Immature natural killer cell (primary cell): ENCODE results near the gene KCNH3. TPM values are rescaled to one million over a fixed set of nuclear protein-coding genes. Genes with fewer than 3 reads are reported as not detected.
A peak's percentile ranks its signal among the peaks of the same experiment; 100 is the strongest.
"Not testable (repeated sequence)": the region's sequence is repeated elsewhere in the genome, so short reads cannot be mapped to it uniquely, and the experiment has no call there.

Source experiments
- DNase-seq, 3 donors: peaks; one replicate each; pipeline ENCODE4 v3.0.0; 2022; ENCODE audit warnings: mixed read lengths in 1 of 3
- H3K27ac Mint-ChIP-seq, 6 donors: one replicate each; pipeline ENCODE4 v1.8.0; 2020; ENCODE audit warnings: mixed read lengths in 6 of 6, mild to moderate bottlenecking in 5 of 6, inconsistent platforms in 4 of 6, moderate library complexity in 3 of 6
- H3K27me3 Mint-ChIP-seq, 3 donors: one replicate each; pipeline ENCODE4 v1.8.0; 2020 to 2021; ENCODE audit warnings: low read depth in 3 of 3, mild to moderate bottlenecking in 3 of 3, mixed read lengths in 3 of 3, moderate library complexity in 3 of 3, inconsistent platforms in 1 of 3
- H3K36me3 Mint-ChIP-seq, 3 donors: one replicate each; pipeline ENCODE4 v1.8.0; 2020; ENCODE audit warnings: mixed read lengths in 3 of 3, inconsistent platforms in 2 of 3, mild to moderate bottlenecking in 2 of 3
- H3K4me1 Mint-ChIP-seq, 2 donors: one replicate each; pipeline ENCODE4 v1.8.0; 2020; ENCODE audit warnings: inconsistent platforms in 2 of 2, mild to moderate bottlenecking in 2 of 2, mixed read lengths in 2 of 2, moderate library complexity in 1 of 2
- H3K4me3 Mint-ChIP-seq, 5 donors: one replicate each; pipeline ENCODE4 v1.8.0; 2020; ENCODE audit warnings: mild to moderate bottlenecking in 5 of 5, mixed read lengths in 5 of 5, inconsistent platforms in 3 of 5, moderate library complexity in 3 of 5
- H3K9me3 Mint-ChIP-seq, 6 donors: one replicate each; pipeline ENCODE4 v1.8.0; 2020; ENCODE audit warnings: mild to moderate bottlenecking in 6 of 6, mixed read lengths in 6 of 6, inconsistent platforms in 4 of 6, moderate library complexity in 3 of 6
- polyA plus RNA-seq, 3 donors: library from polyadenylated mRNA; unstranded; fragments of 300-500 nt; fragmentation: Illumina TruSeq; gene quantifications; one replicate each; pipeline ENCODE4 v1.2.3, GENCODE V29; 2021

KCNH3 gene, protein sequence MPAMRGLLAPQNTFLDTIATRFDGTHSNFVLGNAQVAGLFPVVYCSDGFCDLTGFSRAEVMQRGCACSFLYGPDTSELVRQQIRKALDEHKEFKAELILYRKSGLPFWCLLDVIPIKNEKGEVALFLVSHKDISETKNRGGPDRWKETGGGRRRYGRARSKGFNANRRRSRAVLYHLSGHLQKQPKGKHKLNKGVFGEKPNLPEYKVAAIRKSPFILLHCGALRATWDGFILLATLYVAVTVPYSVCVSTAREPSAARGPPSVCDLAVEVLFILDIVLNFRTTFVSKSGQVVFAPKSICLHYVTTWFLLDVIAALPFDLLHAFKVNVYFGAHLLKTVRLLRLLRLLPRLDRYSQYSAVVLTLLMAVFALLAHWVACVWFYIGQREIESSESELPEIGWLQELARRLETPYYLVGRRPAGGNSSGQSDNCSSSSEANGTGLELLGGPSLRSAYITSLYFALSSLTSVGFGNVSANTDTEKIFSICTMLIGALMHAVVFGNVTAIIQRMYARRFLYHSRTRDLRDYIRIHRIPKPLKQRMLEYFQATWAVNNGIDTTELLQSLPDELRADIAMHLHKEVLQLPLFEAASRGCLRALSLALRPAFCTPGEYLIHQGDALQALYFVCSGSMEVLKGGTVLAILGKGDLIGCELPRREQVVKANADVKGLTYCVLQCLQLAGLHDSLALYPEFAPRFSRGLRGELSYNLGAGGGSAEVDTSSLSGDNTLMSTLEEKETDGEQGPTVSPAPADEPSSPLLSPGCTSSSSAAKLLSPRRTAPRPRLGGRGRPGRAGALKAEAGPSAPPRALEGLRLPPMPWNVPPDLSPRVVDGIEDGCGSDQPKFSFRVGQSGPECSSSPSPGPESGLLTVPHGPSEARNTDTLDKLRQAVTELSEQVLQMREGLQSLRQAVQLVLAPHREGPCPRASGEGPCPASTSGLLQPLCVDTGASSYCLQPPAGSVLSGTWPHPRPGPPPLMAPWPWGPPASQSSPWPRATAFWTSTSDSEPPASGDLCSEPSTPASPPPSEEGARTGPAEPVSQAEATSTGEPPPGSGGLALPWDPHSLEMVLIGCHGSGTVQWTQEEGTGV
- polyA plus RNA-seq: 1 to 10 TPM in 1 of 3 donors, under 1 TPM in 1, not detected in 1; 0.96 to 1.1 TPM

GRCh38 chr12:49538510-49539403, at the start of gene KCNH3:
TSS of gene KCNH3 (plus strand) at chr12:49539030. CDS start at chr12:49539417, 387 bp downstream.
- Mint-ChIP-seq H3K4me3 (peak within 1 kb of the TSS; percentile 71 to 78 (median 77)), H3K36me3 (no peaks in the 10 kb centered on the region), H3K27me3 (peaks cover 12 to 28% (median 18%) of the 10 kb centered on the region in 3 donors), H3K9me3 (peaks cover 0 to 2% (median 0%) of the 10 kb centered on the region in 6 donors), H3K4me1 (peaks cover 10% of the 10 kb centered on the region in 2 donors), H3K27ac (no peak within 1 kb of the TSS)
- DNase-seq: peak; percentile 75 to 81 (median 79)

DNA sequence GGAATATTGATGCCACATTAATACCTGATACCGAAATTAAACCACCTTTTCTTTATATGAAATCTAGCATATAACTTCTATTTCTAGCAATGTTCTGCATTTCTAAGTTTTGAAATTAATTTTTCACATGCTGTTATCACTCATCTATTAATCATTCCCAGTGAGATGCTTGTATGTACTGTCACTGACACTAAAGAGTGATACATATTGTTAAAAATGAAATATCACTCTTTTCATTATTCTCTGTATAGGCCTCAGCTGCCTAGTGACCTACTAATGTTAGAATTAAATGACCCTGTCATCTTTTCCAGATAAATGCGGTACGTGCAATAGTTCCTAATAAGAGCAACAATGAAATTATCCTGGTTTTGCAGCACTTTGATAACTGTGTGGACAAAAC, 49.7 kb upstream of the KCNH3 start:
- Mint-ChIP-seq H3K27ac (no peak overlapping the region), H3K4me3 (no peak overlapping the region), H3K9me3 (no peaks in the 10 kb centered on the region), H3K36me3 (peaks cover 3 to 7% (median 5%) of the 10 kb centered on the region in 3 donors), H3K27me3 (no peaks in the 10 kb centered on the region), H3K4me1 (no peaks in the 10 kb centered on the region)
- no peak for DNase-seq

DNA sequence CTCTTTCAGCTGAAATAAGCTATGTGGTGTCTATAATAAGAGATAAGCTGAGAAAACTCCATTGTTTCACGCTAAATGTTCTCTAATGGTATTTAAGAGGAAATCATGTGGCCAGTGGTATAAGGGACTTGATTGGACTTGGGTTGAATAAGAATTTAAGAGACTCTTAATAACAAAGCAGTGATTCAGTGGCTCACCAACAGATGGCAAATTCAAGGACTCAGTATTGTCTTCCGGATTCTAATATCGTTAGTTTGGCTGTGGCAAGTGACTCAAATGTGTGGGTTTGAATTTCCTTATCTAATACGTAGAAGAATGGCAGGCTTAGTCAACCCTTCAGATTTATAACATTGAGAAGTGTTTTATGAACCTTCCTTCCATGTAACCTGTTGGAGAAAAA, 49.1 kb upstream of the KCNH3 start:
- Mint-ChIP-seq H3K27me3 (no peaks in the 10 kb centered on the region), H3K27ac (no peak overlapping the region), H3K9me3 (no peaks in the 10 kb centered on the region), H3K4me1 (no peaks in the 10 kb centered on the region), H3K4me3 (no peak overlapping the region), H3K36me3 (peaks cover 0 to 5% (median 5%) of the 10 kb centered on the region in 3 donors)
- DNase-seq: no peak

- H3K27ac Mint-ChIP-seq: no peak overlapping the region
- no peaks in the 10 kb centered on the region for H3K4me1 Mint-ChIP-seq
- peaks cover 0 to 15% (median 10%) of the 10 kb centered on the region in 3 donors for H3K36me3 Mint-ChIP-seq
- H3K27me3 Mint-ChIP-seq: no peaks in the 10 kb centered on the region
- no peaks in the 10 kb centered on the region for H3K9me3 Mint-ChIP-seq
- DNase-seq: no peak
- H3K4me3 Mint-ChIP-seq: no peak overlapping the region
Measured at GRCh38 chr12:49491823-49492222, 47.0 kb upstream of the KCNH3 start.

DNA sequence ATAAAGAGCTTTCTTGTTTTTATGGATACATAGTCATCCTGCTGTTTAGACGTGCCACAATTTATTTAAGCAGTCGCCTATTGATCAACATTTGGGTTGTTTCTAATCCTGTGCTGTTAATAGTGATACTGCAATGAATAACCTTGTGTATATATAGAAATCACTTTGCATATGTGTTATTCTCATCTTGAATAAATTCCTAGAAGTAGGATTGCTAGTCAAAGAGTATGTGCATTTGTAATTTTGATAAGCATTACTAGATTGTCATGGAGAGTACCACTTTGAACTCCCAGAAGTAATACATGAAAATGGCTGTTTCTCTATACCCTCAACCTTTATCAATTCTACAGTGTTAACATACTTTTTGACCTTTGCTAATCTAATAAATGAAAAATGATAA, 44.9 kb upstream of the KCNH3 start:
- H3K36me3 Mint-ChIP-seq: peaks cover 0 to 19% (median 19%) of the 10 kb centered on the region in 3 donors
- H3K27me3 Mint-ChIP-seq: no peaks in the 10 kb centered on the region
- no peak overlapping the region for H3K27ac Mint-ChIP-seq
- no peak overlapping the region for H3K4me3 Mint-ChIP-seq
- no peaks in the 10 kb centered on the region for H3K4me1 Mint-ChIP-seq
- no peaks in the 10 kb centered on the region for H3K9me3 Mint-ChIP-seq
- no peak for DNase-seq

- Mint-ChIP-seq H3K4me3 (no peak overlapping the region), H3K27me3 (no peaks in the 10 kb centered on the region), H3K9me3 (no peaks in the 10 kb centered on the region), H3K4me1 (no peaks in the 10 kb centered on the region), H3K36me3 (peaks cover 0 to 26% (median 21%) of the 10 kb centered on the region in 3 donors), H3K27ac (no peak overlapping the region)
- DNase-seq: no peak
Measured at GRCh38 chr12:49496417-49497360, 42.1 kb upstream of the KCNH3 start.

DNA sequence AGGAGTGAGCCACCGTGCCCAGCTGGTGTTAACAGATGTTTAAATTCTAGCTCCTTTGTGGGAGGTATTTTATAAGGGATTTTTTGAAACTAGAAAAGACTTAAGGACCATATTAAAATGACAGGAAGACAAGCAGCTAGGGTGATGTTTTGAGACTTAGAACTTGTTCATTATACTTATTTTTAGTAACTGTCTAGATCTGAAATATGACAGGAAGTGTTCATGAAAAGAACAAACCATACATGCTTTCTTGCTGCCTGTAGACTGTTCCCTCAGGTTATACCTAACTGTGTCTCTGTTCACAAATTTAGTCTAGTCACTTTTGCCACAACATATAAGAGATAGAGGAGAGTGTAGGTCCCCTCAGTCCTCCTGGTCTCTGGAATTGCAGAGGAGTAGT, 36.9 kb upstream of the KCNH3 start:
- no peak for DNase-seq
- Mint-ChIP-seq H3K9me3 (no peaks in the 10 kb centered on the region), H3K36me3 (peaks cover 5 to 31% (median 23%) of the 10 kb centered on the region in 3 donors), H3K27me3 (no peaks in the 10 kb centered on the region), H3K27ac (no peak overlapping the region), H3K4me3 (no peak overlapping the region), H3K4me1 (no peaks in the 10 kb centered on the region)

DNA sequence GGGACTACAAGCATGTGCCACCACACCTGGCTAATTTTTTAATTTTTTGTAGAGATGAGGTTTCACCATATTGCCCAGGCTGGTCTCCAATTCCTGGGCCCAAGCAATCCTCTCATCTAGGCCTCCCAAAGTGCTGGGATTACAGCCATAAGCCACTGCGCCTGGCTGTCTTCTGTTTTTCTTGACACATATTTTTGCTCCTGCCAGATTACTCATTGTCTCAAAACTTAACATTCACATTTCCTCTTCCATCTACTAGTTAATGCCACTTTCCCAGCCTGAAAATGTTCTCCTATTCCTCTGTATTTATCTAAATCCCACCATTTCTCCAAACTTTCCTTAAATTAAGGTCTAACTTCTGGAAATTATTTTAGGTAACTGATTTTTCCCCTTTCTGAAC, 36.2 kb upstream of the KCNH3 start:
- Mint-ChIP-seq H3K27ac (peak overlapping the region in 1 of 6 donors; percentile 35), H3K4me3 (no peak overlapping the region), H3K4me1 (no peaks in the 10 kb centered on the region), H3K9me3 (no peaks in the 10 kb centered on the region), H3K36me3 (peaks cover 5 to 28% (median 21%) of the 10 kb centered on the region in 3 donors), H3K27me3 (no peaks in the 10 kb centered on the region)
- no peak for DNase-seq

DNA sequence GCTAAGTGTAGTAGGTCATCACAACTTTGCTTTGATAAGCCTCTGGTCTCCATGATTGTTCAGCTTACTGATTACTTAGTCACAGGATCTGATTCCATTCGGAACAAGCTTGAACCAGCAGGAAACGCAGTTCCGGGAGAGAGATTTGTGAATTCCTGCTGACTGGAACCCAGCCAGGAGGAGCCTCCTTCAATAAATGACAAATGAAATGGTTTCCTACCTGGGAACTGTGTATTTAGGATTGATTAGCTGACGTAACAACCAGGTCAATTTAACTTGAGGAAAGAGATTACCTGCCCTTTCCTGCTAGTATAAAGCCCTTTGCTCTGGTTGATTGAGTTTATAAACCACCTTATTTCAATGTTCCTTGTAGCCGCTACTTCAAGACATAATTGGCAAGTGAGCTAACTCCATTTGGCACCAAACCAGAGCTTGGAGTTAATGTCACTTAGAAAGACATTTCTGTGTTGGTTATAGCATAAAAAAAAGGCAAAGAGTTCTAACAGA, 35.1 kb upstream of the KCNH3 start:
- no peaks in the 10 kb centered on the region for H3K4me1 Mint-ChIP-seq
- DNase-seq: no peak
- H3K9me3 Mint-ChIP-seq: no peaks in the 10 kb centered on the region
- no peak overlapping the region for H3K4me3 Mint-ChIP-seq
- H3K27me3 Mint-ChIP-seq: no peaks in the 10 kb centered on the region
- peaks cover 5 to 22% (median 19%) of the 10 kb centered on the region in 3 donors for H3K36me3 Mint-ChIP-seq
- no peak overlapping the region for H3K27ac Mint-ChIP-seq

DNA sequence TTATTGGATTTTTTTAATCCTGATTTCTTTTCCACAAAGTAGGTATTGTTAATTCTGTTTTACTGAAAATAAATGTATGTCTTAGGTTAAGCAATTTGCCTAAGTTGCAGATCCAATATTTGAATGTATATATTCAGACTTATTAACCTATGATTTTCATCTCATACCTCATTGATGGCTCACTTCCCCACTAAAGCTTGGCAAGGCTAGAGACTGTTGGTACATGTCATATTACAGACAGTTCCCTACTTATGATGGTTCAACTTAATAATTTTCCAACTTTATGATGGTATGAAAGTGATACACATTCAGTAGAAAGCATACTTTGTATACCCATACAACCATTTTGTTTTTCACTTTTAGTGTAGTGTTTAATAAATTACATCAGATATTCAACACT, 33.2 kb upstream of the KCNH3 start:
- Mint-ChIP-seq H3K9me3 (no peaks in the 10 kb centered on the region), H3K4me1 (no peaks in the 10 kb centered on the region), H3K4me3 (no peak overlapping the region), H3K27ac (no peak overlapping the region), H3K27me3 (no peaks in the 10 kb centered on the region), H3K36me3 (peaks cover 5 to 16% (median 14%) of the 10 kb centered on the region in 3 donors)
- DNase-seq: no peak

DNA sequence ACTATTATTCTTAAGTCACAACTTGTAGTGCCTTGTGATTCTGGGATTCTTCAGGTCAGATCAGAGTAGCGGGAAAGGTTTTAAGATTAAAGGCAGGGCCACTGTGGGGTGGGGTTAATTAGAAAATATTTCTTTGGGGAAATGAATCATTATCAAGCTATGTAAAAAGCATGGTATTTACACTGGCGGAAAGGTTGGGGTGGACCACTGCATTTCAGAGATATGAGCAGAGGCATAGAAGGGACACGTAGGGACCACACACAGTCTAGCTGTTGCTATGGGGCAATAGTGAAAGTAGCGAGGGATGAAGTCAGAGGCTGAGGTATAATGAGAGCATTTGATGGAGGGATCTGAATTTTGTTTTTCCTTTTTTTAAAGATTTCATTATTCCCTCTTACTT, 31.7 kb upstream of the KCNH3 start:
- Mint-ChIP-seq H3K4me1 (no peaks in the 10 kb centered on the region), H3K36me3 (peaks cover 5 to 14% (median 13%) of the 10 kb centered on the region in 3 donors), H3K4me3 (no peak overlapping the region), H3K9me3 (no peaks in the 10 kb centered on the region), H3K27ac (no peak overlapping the region), H3K27me3 (no peaks in the 10 kb centered on the region)
- DNase-seq: no peak

- H3K27ac Mint-ChIP-seq, H3K27me3 Mint-ChIP-seq, H3K4me3 Mint-ChIP-seq, H3K36me3 Mint-ChIP-seq, DNase-seq, H3K4me1 Mint-ChIP-seq, H3K9me3 Mint-ChIP-seq: not testable (repeated sequence)
Measured at GRCh38 chr12:49509681-49510080, 29.1 kb upstream of the KCNH3 start.
